Spleen (tissue), 7 donors: ENCODE results near the gene TMEM169.

Source experiments
- CTCF ChIP-seq, 11 experiments: fragments of 200-600 bp in 7 of 11; fragments of 450-650 bp in 4 of 11; sonication (generic) in 4 of 11; IDR thresholded peaks in 8 of 11; conservative IDR thresholded peaks in 3 of 11; 1 replicate in 7 of 11; 2 replicates in 4 of 11; pipeline versions ENCODE4 v1.4.0 to v1.8.0; 2016 to 2021; ENCODE audit warnings: antibody characterized with exemption in 11 of 11, inconsistent platforms in 4 of 11, mild to moderate bottlenecking in 1 of 11
- POLR2A ChIP-seq, 3 donors: fragments of 450-650 bp; IDR thresholded peaks; one replicate each; pipeline ENCODE4 v1.5.1; 2017; ENCODE audit warnings: antibody characterized with exemption in 3 of 3, mild to moderate bottlenecking in 1 of 3
- POLR2AphosphoS5 ChIP-seq, 3 donors: sonication (generic); formaldehyde crosslinking; IDR thresholded peaks; one replicate each; pipeline ENCODE4 v1.5.1; 2017; ENCODE audit warnings: antibody characterized with exemption in 3 of 3
- donor health status: DM: no; HTN: no; CAD: no; lungs with moderate emphysema.
- donor health status: DM: no; HTN: no; CAD: no.
- donor health status: DM: no; HTN: no; CAD: no.

GRCh38 chr2:216148983-216149382, 67.3 kb downstream of the TMEM169 start:
- no peak for TF ChIP-seq CTCF (IDR thresholded peaks at IDR 0.05 in 8 of 11, conservative IDR thresholded peaks at IDR 0.05 in 3 of 11)
- TF ChIP-seq POLR2A (IDR thresholded peaks at IDR 0.05), result no peak
- TF ChIP-seq POLR2AphosphoS5 (IDR thresholded peaks at IDR 0.05), result no peak
